Gastrocnemius medialis (tissue), 4 donors: ENCODE measurements around the gene RIPOR3. TPM values are rescaled to one million over a fixed set of nuclear protein-coding genes. Genes with fewer than 3 reads are reported as not detected.
"Not testable (repeated sequence)": the region's sequence is repeated elsewhere in the genome, so short reads cannot be mapped to it uniquely, and the experiment has no call there.

Source experiments
- ATAC-seq, 2 donors: fragments of 150-250 bp; one replicate each; pipeline ENCODE4 v1.9.1; 2016
- DNase-seq, 2 donors: peaks; one replicate each; pipeline ENCODE4 v3.0.0-alpha.2; 2019
- H3K27ac ChIP-seq, 4 donors: fragments of 200-600 bp; sonication (generic); 1 replicate in 1 of 4; 2 replicates in 3 of 4; pipeline ENCODE4 v1.5.1; 2016 to 2018; ENCODE audit warnings: mild to moderate bottlenecking in 2 of 4, moderate library complexity in 1 of 4
- H3K27me3 ChIP-seq, 3 donors: fragments of 200-600 bp; sonication (generic) in 2 of 3; 1 replicate in 1 of 3; 2 replicates in 2 of 3; pipeline versions ENCODE4 v1.5.1 to v1.6.0; 2016 to 2019; ENCODE audit warnings: mild to moderate bottlenecking in 1 of 3, moderate library complexity in 1 of 3
- H3K36me3 ChIP-seq, 2 donors: fragments of 200-600 bp; sonication (generic) in 1 of 2; one replicate each; pipeline ENCODE4 v1.5.1; 2017 to 2018
- H3K4me1 ChIP-seq, 2 donors: fragments of 200-600 bp; sonication (generic) in 1 of 2; one replicate each; pipeline ENCODE4 v1.5.1; 2016 to 2017; ENCODE audit warnings: mild to moderate bottlenecking in 2 of 2
- H3K4me3 ChIP-seq, 4 donors: fragments of 200-600 bp; sonication (generic) in 3 of 4; 1 replicate in 1 of 4; 2 replicates in 3 of 4; pipeline ENCODE4 v1.5.1; 2016 to 2019; ENCODE audit warnings: mild to moderate bottlenecking in 2 of 4
- H3K9me3 ChIP-seq, 3 donors: fragments of 200-600 bp; sonication (generic) in 2 of 3; 1 replicate in 1 of 3; 2 replicates in 2 of 3; pipeline ENCODE4 v1.5.1; 2016 to 2019
- POLR2A ChIP-seq, 2 donors: fragments of 450-650 bp; IDR thresholded peaks; one replicate each; pipeline ENCODE4 v1.6.1; 2017; ENCODE audit warnings: antibody characterized with exemption in 2 of 2, mild to moderate bottlenecking in 2 of 2, moderate library complexity in 2 of 2
- in situ Hi-C, 4 donors: fragments of 200-750 bp; cut with MboI; loops; one replicate each; pipeline versions ENCODE4 v1.15.0 to v1.8.0; 2017; ENCODE audit warnings: low sequenced_read_pairs in 4 of 4
- intact Hi-C: fragments of 100-400 bp; cut with DNase I; formaldehyde crosslinking; loops from one replicate; pipeline ENCODE4 v1.15.1; 2023; ENCODE audit warnings: low total_unique reads
- total RNA-seq, 4 donors: library from RNA; depleted of rRNA; stranded (reverse); fragments of >200 nt; gene quantifications; one replicate each; pipeline versions ENCODE4 v1.1.0 to v1.2.3, GENCODE V29; 2016
- TF ChIP-seq, protein P1 (sequence below), 5 experiments: fragments of 450-650 bp in 3 of 5; fragments of 200-600 bp in 2 of 5; sonication (generic) in 2 of 5; IDR thresholded peaks in 4 of 5; conservative IDR thresholded peaks in 1 of 5; 1 replicate in 4 of 5; 2 replicates in 1 of 5; pipeline ENCODE4 v1.5.1; 2016 to 2019; ENCODE audit warnings: antibody characterized with exemption in 5 of 5, mild to moderate bottlenecking in 3 of 5, moderate library complexity in 3 of 5

The RIPOR3 gene
- total RNA-seq, 4 donors from 2014 or later = 5.3 to 12.5 (median 8.2) TPM

DNA sequence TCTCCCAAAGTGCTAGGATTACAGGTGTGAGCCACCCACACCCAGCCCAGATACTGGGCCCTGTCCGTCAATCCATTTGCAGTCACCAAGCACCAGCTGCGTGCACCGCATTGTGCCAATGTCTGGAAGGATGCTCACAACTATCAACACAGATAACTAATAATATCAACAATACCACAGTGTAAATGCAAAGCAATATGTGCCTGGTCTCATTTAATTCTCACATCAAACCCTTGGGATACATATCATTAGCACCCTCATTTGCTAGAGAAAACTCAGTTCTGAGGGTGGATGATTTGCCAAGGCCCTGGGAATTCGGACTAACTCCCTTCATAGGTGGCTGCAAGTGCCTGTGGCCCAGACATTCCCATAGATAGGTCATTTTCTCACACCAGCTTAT, 14.5 kb downstream of the RIPOR3 start:
- peaks cover 10 to 11% of the 10 kb centered on the region in 2 donors for H3K4me1 ChIP-seq
- TF ChIP-seq POLR2A (IDR thresholded peaks at IDR 0.05) = no peak
- TF ChIP-seq, protein P1, sequence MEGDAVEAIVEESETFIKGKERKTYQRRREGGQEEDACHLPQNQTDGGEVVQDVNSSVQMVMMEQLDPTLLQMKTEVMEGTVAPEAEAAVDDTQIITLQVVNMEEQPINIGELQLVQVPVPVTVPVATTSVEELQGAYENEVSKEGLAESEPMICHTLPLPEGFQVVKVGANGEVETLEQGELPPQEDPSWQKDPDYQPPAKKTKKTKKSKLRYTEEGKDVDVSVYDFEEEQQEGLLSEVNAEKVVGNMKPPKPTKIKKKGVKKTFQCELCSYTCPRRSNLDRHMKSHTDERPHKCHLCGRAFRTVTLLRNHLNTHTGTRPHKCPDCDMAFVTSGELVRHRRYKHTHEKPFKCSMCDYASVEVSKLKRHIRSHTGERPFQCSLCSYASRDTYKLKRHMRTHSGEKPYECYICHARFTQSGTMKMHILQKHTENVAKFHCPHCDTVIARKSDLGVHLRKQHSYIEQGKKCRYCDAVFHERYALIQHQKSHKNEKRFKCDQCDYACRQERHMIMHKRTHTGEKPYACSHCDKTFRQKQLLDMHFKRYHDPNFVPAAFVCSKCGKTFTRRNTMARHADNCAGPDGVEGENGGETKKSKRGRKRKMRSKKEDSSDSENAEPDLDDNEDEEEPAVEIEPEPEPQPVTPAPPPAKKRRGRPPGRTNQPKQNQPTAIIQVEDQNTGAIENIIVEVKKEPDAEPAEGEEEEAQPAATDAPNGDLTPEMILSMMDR (IDR thresholded peaks at IDR 0.05 in 4 of 5, conservative IDR thresholded peaks at IDR 0.05 in 1 of 5) = no peak
- no peaks in the 10 kb centered on the region for H3K36me3 ChIP-seq
- no peaks in the 10 kb centered on the region for H3K9me3 ChIP-seq
- H3K27ac ChIP-seq = peak overlapping the region in 1 of 4 donors; percentile 22
- H3K4me3 ChIP-seq = no peak overlapping the region
- intact Hi-C loops (no loop called here), in situ Hi-C loops (no loop called here)
- ATAC-seq (no peak), DNase-seq (no peak)
- H3K27me3 ChIP-seq = no peaks in the 10 kb centered on the region

DNA sequence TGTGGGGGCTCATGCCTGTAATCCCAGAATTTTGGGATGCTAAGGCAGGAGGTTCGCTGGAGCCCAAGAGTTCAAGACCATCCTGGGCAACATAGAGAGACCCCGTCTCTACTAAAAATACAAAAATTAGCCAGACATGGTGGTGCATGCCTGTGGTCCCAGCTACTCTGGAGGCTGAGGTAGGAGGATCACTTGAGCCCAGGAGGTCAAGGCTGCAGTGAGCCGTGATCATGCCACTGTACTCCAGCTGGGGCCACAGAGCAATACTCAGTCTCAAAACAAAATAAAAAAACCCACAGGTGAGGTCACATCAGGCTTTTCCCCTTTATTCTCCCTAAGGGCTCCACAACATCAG, 15.0 kb downstream of the RIPOR3 start:
- peak overlapping the region in 3 of 4 donors; percentile 7 to 40 (median 22) for H3K27ac ChIP-seq
- ATAC-seq, in situ Hi-C loops, H3K9me3 ChIP-seq, DNase-seq, H3K27me3 ChIP-seq, H3K4me3 ChIP-seq, H3K36me3 ChIP-seq, intact Hi-C loops: not testable (repeated sequence)
- peaks cover 10 to 11% of the 10 kb centered on the region in 2 donors for H3K4me1 ChIP-seq

DNA sequence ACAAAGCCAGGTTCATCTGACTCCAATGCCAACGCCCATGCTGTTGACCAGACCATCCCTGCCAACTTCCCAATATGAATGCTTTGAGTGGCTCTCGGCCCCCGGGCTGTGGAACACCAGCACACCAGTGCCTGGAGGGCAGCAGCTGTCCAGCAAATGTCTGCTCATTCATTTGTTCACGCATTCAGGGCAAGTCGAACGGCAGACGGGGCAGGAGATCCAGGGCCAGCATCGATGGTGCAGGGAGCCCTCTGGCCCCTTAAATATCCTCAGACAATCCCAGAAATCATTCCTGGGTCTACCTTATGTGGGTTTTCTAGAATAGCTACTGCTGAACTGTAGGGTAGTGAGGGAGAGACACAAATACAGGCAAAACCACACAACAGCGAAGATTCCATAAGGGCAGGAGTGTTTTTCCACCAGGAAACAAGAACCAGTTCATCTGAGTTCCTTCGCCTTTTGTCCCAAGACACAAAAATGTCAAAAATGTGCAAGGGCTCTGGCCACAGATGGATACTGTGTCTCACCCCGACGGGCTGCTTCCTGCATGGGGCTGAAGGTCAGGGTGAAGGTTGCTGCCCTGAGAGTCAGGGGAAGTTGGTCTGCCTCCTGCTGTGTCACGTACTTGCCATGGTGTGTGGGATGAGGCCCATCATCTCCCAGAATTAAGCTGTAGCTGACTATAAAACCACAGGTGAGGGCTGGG, 15.5 kb downstream of the RIPOR3 start:
- Histone ChIP-seq H3K36me3 (no peaks in the 10 kb centered on the region), H3K27ac (peak overlapping the region; percentile 9 to 59 (median 42)), H3K27me3 (no peaks in the 10 kb centered on the region), H3K4me1 (peaks cover 10 to 11% of the 10 kb centered on the region in 2 donors), H3K9me3 (no peaks in the 10 kb centered on the region), H3K4me3 (no peak overlapping the region)
- intact Hi-C loops = no loop called here
- TF ChIP-seq, protein P1 (IDR thresholded peaks at IDR 0.05 in 4 of 5, conservative IDR thresholded peaks at IDR 0.05 in 1 of 5) = no peak
- TF ChIP-seq POLR2A (IDR thresholded peaks at IDR 0.05) = no peak
- DNase-seq (no peak), ATAC-seq (no peak)
- in situ Hi-C loops = no loop called here

DNA sequence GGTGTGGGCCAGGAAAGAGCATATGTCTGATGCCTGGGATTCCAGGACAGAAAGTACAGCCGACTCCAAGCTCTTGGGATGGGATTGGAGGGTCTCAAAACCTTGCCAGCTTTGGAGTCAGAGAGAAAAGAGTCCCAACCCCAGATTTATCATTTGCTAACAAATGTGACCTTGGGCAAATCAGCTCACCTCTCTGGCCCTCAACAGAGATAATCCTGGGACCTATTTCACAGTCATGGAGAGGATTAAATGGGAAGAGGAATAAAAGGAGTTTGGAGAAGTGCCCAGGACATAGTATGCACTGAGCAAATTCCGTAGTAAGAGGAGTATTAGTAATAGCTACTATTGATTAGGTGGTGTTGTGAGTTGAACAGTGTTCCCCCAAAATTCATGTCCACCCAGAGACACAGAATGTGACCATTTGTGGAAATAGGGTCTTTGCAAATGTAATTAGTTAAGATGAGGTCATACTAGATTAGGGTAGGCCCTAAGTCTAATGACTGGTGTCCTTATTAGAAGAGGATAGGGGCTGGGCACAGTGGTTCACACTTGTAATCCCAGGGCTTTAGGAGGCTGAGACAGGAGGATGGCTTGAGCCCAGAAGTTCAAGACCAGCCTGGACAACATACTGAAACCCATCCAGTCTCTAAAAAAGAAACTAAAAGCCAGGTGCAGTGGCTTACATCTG, 17.1 kb downstream of the RIPOR3 start:
- no peaks in the 10 kb centered on the region for H3K9me3 ChIP-seq
- peaks cover 3 to 4% of the 10 kb centered on the region in 2 donors for H3K4me1 ChIP-seq
- no peak for DNase-seq
- TF ChIP-seq POLR2A (IDR thresholded peaks at IDR 0.05) = no peak
- TF ChIP-seq, protein P1 (IDR thresholded peaks at IDR 0.05 in 4 of 5, conservative IDR thresholded peaks at IDR 0.05 in 1 of 5) = no peak
- H3K36me3 ChIP-seq = no peaks in the 10 kb centered on the region
- in situ Hi-C loops = no loop called here
- H3K4me3 ChIP-seq = no peak overlapping the region
- no peak for ATAC-seq
- H3K27me3 ChIP-seq = no peaks in the 10 kb centered on the region
- intact Hi-C loops = no loop called here
- H3K27ac ChIP-seq = peak overlapping the region; percentile 29 to 59 (median 37)

- H3K4me1 ChIP-seq = peaks cover 3 to 4% of the 10 kb centered on the region in 2 donors
- no peaks in the 10 kb centered on the region for H3K9me3 ChIP-seq
- H3K27ac ChIP-seq = peak overlapping the region; percentile 29 to 59 (median 30)
- no peaks in the 10 kb centered on the region for H3K36me3 ChIP-seq
- in situ Hi-C loops (no loop called here), intact Hi-C loops (no loop called here)
- no peak overlapping the region for H3K4me3 ChIP-seq
- ATAC-seq (no peak), DNase-seq (no peak)
- TF ChIP-seq POLR2A (IDR thresholded peaks at IDR 0.05) = no peak
- TF ChIP-seq, protein P1 (IDR thresholded peaks at IDR 0.05 in 4 of 5, conservative IDR thresholded peaks at IDR 0.05 in 1 of 5) = no peak
- H3K27me3 ChIP-seq = no peaks in the 10 kb centered on the region
Observed at GRCh38 chr20:50673466-50674137, 17.7 kb downstream of the RIPOR3 start.
